DND-41 (cell line): ENCODE results near the gene EDN3.

Experiments
- EZH2 ChIP-seq: IDR thresholded peaks from 3 replicates; pipeline ENCODE4 v1.6.1; 2012; ENCODE audit warnings: borderline replicate concordance, low read depth, mild to moderate bottlenecking, moderate library complexity, low read length, inconsistent platforms; ENCODE audit not compliant: severe bottlenecking
- TF ChIP-seq, protein P1 (sequence below): IDR thresholded peaks from 2 replicates; pipeline ENCODE4 v1.5.1; 2012; ENCODE audit warnings: borderline replicate concordance, low read length, moderate library complexity, mild to moderate bottlenecking; ENCODE audit not compliant: poor library complexity, severe bottlenecking; ENCODE audit errors: extremely low read depth

GRCh38 chr20:59336540-59336939, 36.1 kb downstream of the EDN3 start:
- no peak for TF ChIP-seq EZH2
- TF ChIP-seq, protein P1, sequence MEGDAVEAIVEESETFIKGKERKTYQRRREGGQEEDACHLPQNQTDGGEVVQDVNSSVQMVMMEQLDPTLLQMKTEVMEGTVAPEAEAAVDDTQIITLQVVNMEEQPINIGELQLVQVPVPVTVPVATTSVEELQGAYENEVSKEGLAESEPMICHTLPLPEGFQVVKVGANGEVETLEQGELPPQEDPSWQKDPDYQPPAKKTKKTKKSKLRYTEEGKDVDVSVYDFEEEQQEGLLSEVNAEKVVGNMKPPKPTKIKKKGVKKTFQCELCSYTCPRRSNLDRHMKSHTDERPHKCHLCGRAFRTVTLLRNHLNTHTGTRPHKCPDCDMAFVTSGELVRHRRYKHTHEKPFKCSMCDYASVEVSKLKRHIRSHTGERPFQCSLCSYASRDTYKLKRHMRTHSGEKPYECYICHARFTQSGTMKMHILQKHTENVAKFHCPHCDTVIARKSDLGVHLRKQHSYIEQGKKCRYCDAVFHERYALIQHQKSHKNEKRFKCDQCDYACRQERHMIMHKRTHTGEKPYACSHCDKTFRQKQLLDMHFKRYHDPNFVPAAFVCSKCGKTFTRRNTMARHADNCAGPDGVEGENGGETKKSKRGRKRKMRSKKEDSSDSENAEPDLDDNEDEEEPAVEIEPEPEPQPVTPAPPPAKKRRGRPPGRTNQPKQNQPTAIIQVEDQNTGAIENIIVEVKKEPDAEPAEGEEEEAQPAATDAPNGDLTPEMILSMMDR, result no peak
